Left cardiac atrium (tissue), 4 donors: Measurements from ENCODE around the gene PTGER1. TPM values are rescaled to one million over a fixed set of nuclear protein-coding genes. Genes with fewer than 3 reads are reported as not detected.

Experiments used
- ATAC-seq, 2 donors: fragments of 200-7000 bp; cut with Tn5 transposase; one replicate each; pipeline ENCODE4 v1.9.1; 2020; ENCODE audit warnings: mild to moderate bottlenecking in 2 of 2, moderate library complexity in 2 of 2
- DNase-seq: peaks from one replicate; pipeline ENCODE4 v3.0.0-alpha.2; 2020
- intact Hi-C, 2 donors: fragments of 100-400 bp; cut with DNase I; formaldehyde crosslinking; loops; one replicate each; pipeline versions ENCODE4 v1.14.1 to v1.15.1; 2022 to 2023
- total RNA-seq, 2 donors: library from RNA; stranded (reverse); fragmentation: NEBNext Ultra II Directional; extraction: Animal tissue kit (Norgen Biotek cat#: 25700); gene quantifications; one replicate each; pipeline ENCODE4 v1.2.1, GENCODE V29; 2021
- donor health status: DM: no; HTN: yes; CAD: no.
- donor health status: DM: no; HTN: yes; CAD: no; lungs with severe emphysema.
- donor health status: DM: yes; HTN: yes; CAD: no.
- donor health status: Dilated cardiomyopathy.

Gene PTGER1
- total RNA-seq, 2 donors from 2014 or later: 0.24 to 0.97 TPM

- intact Hi-C loops: no loop called here
Measured at GRCh38 chr19:14430712-14431111, 44.4 kb downstream of the PTGER1 start.

DNA sequence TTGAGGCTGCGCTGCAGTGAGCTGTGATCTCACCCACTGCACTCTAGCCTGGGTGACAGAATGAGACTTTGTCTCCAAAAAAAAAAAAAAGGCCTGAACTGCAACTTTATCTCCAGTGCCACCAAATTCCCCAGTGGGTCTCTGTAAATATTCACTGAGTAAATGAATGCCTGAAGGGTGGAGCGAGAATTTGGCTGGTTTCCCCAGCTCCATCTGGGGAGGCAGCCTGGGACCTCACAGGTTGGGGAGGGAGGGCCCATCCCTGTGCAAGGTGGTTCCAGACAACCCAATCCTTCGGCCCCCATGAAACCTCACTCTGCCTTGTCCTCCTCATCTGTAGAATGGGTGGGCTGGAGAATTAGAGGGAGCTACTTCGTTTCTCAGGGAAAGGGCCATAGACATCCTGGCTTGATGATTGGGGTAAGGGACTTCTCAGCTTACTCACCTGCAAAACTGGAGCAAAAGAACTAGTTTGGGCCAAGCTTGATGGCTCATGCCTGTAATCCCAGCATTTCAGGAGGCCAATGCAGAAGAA, 46.2 kb downstream of the PTGER1 start:
- intact Hi-C loops: no loop called here
- DNase-seq (no peak), ATAC-seq (no peak)

More at GRCh38 chr19:14430712-14431111, 44.4 kb downstream of the PTGER1 start:
- DNase-seq: no peak
- no peak for ATAC-seq

DNA sequence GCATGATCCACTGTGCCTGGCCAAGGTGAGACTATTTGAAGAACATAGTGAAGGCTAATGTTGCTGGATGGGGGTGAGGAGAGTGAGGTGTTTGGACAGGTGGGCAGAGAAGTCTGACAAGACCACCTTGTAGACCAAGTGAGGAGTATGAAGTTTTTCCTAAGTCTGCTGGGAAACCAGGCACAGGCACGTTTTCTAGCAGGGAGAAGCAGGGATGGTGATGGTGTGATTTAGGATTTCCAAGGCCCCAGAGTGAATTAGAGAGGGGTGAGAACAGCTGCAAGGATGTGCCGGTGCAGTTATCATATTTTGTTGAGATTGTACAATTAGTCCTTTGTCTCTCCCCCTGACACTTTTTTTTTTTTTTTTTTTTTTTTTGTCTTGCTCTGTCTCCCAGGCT, 47.7 kb downstream of the PTGER1 start:
- DNase-seq (no peak), ATAC-seq (no peak)
- intact Hi-C loops: no loop called here

- no peak for DNase-seq
- peak; percentile 12 to 87 for ATAC-seq
- intact Hi-C loops: no loop called here
Measured at GRCh38 chr19:14425696-14426138, 49.4 kb downstream of the PTGER1 start.

Other genes with a start within 250 kb of the PTGER1 start
- gene ADGRE5, start 93.9 kb downstream of the PTGER1 start, total RNA-seq: 10 to 100 TPM; 41.6 to 43.8 TPM
- gene DDX39A, start 56.0 kb downstream of the PTGER1 start, total RNA-seq: 10 to 100 TPM; 31.8 to 41.6 TPM
- gene PKN1, start 42.0 kb downstream of the PTGER1 start, total RNA-seq: 100 to 1,000 TPM; 119 to 146 TPM
- gene GIPC1, start 20.8 kb upstream of the PTGER1 start, total RNA-seq: 10 to 100 TPM; 49.7 to 49.8 TPM
- 10 to 100 TPM; 50.7 to 70.5 TPM for gene DNAJB1, start 43.0 kb upstream of the PTGER1 start, total RNA-seq
- 100 to 1,000 TPM in 1 of 2 donors, 10 to 100 TPM in 1; 85.7 to 108 TPM for gene TECR, start 54.2 kb upstream of the PTGER1 start, total RNA-seq
- 100 to 1,000 TPM; 357 to 393 TPM for gene NDUFB7, start 96.7 kb upstream of the PTGER1 start, total RNA-seq
- not detected for gene CLEC17A, start 107.7 kb upstream of the PTGER1 start, total RNA-seq
- under 1 TPM in 1 of 2 donors, not detected in 1; 0.27 TPM for gene ADGRE3, start 199.5 kb upstream of the PTGER1 start, total RNA-seq
- 1 to 10 TPM; 7.2 to 9.4 TPM for gene ZNF333, start 214.7 kb upstream of the PTGER1 start, total RNA-seq